HG02885 (cell line): ENCODE results near the gene FOXR1.
"Not testable (repeated sequence)": the region's sequence is repeated elsewhere in the genome, so short reads cannot be mapped to it uniquely, and the experiment has no call there.

Experiments
- ATAC-seq: cut with Tn5 transposase; IDR thresholded peaks from one replicate; pipeline ENCODE4 v1.9.1; 2021; ENCODE audit warnings: mild to moderate bottlenecking; ENCODE audit not compliant: unreplicated experiment, poor library complexity

FOXR1 gene

GRCh38 chr11:118939953-118940598 lies 31.5 kb upstream of the FOXR1 start:
- no peak for ATAC-seq

DNA sequence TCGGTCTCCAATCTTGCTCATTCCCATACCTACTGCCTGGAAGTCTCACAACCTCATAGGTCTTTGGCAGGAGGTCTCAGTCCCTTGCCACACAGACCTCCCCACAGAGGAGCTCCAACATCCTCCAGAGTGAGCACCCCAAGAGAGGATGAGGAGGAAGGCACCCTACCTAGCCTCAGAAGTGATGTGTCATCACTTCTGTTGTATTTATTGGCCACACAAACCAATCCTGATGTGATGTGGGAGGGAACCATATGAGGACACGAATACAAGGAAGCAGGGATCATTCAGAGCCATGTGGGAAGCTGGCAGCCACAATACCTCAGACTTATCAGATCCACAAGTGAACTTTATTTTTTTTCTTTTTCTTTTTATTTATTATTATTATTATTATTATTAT lies 24.5 kb upstream of the FOXR1 start:
- no peak for ATAC-seq

GRCh38 chr11:118948000-118948399 lies 23.6 kb upstream of the FOXR1 start:
- no peak for ATAC-seq

DNA sequence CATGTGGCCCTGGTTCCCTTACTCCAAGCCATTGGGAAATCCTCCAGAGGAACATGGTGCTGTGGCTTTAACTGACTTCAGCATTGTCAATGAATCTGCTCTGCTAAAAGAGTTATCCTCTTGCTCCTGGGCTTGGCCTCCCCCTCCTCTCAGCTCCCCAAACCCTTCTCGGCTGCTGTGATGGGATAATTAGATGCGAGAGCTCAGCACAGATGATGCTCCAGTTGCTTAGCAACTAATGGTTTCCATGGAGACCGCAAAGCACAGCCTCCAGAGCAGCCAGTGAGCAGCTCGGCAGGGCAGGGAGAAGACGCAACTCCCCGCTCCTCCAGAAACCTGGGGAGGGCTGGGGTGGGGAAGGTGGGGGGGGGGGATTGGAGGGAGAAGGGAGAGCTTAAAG lies 18.3 kb upstream of the FOXR1 start:
- no peak for ATAC-seq

- ATAC-seq, result not testable (repeated sequence)
Observed at GRCh38 chr11:118953976-118954375, 17.6 kb upstream of the FOXR1 start.

- peak; percentile 68 for ATAC-seq
Observed at GRCh38 chr11:118956094-118956846, 15.3 kb upstream of the FOXR1 start, which contains the start of gene UPK2. Gene UPK2, plus strand, starts transcription at chr11:118956298. Its CDS starts 53 bp downstream, at chr11:118956351.

- no peak for ATAC-seq
Observed at GRCh38 chr11:118956847-118957469, 14.6 kb upstream of the FOXR1 start.

DNA sequence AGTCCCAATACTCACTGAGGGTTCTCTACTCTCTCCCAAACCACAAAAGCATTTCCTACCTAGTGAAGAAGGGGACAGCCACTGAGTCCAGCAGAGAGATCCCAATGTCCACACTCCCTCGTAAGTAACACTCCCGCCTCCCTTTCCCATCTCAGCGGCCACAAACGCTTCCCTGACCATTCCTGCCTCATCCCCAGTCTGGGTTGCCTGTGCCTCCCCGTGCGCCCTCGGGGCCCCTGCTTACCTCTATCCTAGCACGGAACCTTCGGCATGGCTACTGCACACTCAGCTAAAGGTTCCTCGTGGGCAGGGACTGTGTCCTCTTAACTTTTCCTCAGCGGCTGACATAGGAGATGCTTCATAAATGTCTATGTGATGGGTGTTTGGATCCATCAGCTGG lies 14.0 kb upstream of the FOXR1 start:
- no peak for ATAC-seq

- no peak for ATAC-seq
Observed at GRCh38 chr11:118957968-118958367, 13.6 kb upstream of the FOXR1 start.

DNA sequence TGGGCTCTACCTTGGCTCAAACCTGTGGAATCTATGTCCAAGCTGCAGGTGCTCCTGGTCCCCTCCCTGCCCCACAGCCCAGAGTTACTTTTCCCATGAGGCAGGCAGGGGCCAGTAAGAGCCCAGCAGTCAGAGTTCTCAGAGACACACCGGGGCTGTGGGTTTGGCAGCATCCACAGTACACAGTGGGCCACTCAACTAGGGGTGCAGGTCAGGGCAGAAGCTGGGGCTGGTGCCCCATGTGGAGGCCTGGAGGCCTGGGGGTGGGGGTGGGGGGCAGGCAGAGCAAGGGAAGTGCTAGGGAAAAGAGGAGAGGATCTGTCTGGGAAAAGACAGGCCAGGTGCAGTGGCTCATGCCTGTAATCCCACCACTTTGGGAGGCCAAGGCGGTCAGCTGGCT lies 13.0 kb upstream of the FOXR1 start:
- no peak for ATAC-seq

DNA sequence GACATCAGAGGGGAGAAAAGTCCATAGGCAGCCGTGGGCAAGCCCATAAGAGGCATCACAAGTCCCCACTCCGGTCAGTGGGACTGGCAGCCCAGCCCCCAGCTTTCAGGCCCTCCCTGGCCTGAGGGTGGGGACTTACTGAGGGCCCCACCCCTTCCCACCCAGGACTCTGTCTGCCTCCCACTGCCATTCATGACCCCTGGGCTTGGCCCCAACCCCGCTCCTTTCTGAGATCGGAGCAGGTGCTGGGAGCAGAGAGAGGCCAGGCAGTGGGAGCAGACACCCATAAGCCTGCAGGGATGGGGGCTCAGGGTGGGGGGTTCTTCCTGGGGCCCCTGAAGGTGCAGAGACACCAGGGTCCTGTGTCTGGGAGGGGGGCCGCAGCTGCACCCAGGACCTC lies 10.4 kb upstream of the FOXR1 start:
- no peak for ATAC-seq

DNA sequence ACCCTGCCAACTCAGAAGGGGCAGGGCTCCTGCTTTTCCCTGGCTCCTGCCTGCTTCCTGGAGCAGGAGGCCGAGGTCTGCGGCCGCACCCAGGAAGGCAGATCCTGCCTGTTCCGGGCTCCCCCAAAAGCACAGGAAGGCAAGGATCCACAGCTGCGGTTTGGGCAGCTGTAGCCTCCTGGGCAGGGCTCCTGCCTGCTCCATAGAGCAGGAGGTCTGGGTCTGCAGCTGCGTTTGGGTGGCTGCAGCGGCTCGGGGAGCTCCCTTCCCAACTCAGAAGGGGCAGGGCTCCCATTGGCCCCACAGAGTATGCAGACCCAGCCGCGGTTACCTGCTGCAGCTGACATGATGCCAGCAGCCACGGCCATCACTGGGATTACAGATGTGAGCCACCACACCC lies 10.0 kb upstream of the FOXR1 start:
- ATAC-seq, result no peak

DNA sequence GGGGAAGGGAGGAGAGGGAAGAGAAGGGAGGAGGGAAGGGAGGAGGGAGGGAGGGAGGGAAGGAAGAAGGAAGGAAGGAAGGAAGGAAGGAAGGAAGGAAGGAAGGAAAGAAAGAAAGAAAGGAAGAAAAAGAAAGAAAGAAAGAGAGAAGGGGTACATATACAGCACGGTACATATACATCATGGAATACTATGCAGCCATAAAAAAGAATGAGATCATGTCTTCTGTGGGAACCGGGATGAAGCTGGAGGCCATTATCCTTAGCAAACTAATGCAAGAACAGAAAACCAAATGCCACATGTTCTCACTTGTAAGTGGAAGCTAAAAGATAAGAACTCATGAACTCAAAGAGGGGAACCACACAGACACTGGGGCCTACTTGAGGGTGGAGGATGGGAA lies 2.1 kb upstream of the FOXR1 start:
- ATAC-seq, result not testable (repeated sequence)

GRCh38 chr11:118973985-118974384 lies 2.4 kb downstream of the FOXR1 start:
- no peak for ATAC-seq

GRCh38 chr11:118975771-118976709 lies 4.5 kb downstream of the FOXR1 start:
- ATAC-seq, result no peak

DNA sequence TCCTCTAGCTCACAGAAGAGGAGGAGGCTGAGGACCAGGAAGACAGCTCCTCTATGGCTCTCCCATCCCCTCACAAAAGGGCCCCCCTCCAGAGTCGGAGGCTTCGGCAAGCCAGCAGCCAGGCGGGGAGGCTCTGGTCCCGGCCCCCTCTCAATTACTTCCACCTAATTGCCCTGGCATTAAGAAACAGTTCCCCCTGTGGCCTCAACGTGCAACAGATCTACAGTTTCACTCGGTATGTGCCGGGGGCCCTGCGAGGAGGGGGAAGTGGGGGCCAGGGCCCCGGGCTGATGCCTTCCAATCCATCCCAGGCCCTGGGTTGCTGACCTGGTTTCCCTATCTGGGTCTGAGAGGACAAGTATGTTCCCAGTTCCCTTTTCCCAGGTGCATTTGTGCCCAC lies 7.9 kb downstream of the FOXR1 start:
- ATAC-seq, result no peak

- ATAC-seq, result no peak
Observed at GRCh38 chr11:118980191-118980881, 8.8 kb downstream of the FOXR1 start.

DNA sequence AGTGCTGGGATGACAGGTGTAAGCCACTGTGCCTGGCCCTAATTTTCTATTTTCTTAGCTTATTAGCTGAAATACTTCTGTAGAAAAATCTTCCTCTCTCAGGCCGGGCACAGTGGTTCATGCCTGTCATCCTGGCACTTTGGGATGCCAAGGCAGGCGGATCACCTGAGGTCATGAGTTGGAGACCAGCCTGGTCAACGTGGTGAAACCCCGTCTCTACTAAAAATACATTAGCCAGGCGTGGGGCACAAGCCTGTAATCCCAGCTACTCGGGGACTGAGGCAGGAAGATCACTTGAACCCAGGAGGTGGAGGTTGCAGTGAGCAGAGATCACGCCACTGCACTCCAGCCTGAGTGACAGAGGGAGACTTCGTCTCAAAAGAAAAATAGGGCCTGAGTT lies 12.8 kb downstream of the FOXR1 start:
- not testable (repeated sequence) for ATAC-seq

DNA sequence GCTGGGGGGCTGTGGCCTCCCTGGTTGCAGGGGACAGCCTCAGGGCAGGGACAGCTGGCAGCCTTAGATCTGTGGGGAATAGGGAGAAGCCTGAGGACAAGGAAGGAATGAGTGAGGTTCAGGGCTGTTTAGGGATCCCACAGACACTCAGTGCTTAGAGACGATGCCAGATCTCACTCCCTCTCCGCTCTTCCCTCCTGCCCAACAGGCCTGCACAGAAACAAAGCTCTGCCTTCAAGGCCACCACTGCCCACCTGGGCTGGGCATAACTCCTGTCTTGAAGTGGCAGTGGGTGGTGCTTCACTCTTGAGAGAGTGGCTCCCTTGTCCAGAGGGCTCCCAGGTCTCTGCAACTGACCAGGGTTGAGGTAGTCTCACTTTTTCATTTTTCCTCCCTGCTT lies 13.3 kb downstream of the FOXR1 start:
- no peak for ATAC-seq

DNA sequence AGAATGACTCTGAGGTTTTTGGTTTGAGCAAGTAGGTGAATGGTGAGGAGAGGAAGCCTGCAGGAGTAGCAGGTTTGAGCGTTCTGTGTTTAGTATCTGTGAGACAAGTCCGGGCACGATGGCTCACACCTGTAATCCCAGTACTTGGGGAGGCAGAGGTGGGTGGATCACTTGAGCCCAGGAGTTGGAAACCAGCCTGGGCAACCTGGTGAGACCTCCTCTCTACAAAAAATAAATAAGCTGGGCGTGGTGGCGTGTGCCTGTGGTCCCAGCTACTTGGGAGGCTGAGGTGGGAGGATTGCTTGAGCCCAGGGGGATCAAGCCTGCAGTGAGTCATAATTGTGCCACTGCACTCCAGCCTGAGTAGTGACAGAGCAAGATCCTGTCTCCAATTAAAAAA lies 16.7 kb downstream of the FOXR1 start:
- ATAC-seq, result no peak
